ENCODE measurements around the gene DNAH3. TPM values are rescaled to one million over a fixed set of nuclear protein-coding genes. Genes with fewer than 3 reads are reported as not detected.
"Not testable (repeated sequence)": the region's sequence is repeated elsewhere in the genome, so short reads cannot be mapped to it uniquely, and the experiment has no call there.

DNAH3 gene
- total RNA-seq, 2 donors from 2014 or later = 0.02 TPM; not detected in 1

- ATAC-seq (replicated peaks in 1 of 2) = no peak
- Mint-ChIP-seq H3K4me3 (no peak overlapping the region), H3K9me3 (no peaks in the 10 kb centered on the region)
Observed at GRCh38 chr16:20930365-20930690, 220.3 kb downstream of the DNAH3 start.

GRCh38 chr16:20929676-20930364 lies 220.8 kb downstream of the DNAH3 start:
- ATAC-seq (replicated peaks in 1 of 2); DNase-seq; H3K36me3 Mint-ChIP-seq (ENCODE audit: insufficient read depth in 2 of 2); H3K27ac Mint-ChIP-seq; H3K9me3 Mint-ChIP-seq; H3K27me3 Mint-ChIP-seq (ENCODE audit: low read depth); H3K4me3 Mint-ChIP-seq; H3K4me1 Mint-ChIP-seq (ENCODE audit: low read depth): not testable (repeated sequence)

More at GRCh38 chr16:20930365-20930690, 220.3 kb downstream of the DNAH3 start:
- DNase-seq = no peak
- Mint-ChIP-seq H3K4me1 (ENCODE audit: low read depth) (no peaks in the 10 kb centered on the region), H3K27me3 (ENCODE audit: low read depth) (peaks cover 6% of the 10 kb centered on the region), H3K36me3 (ENCODE audit: insufficient read depth in 2 of 2) (no peaks in the 10 kb centered on the region), H3K27ac (no peak overlapping the region)

GRCh38 chr16:20928774-20929411 lies 221.8 kb downstream of the DNAH3 start:
- Mint-ChIP-seq H3K27me3 (ENCODE audit: low read depth) (no peaks in the 10 kb centered on the region), H3K9me3 (no peaks in the 10 kb centered on the region), H3K27ac (no peak overlapping the region), H3K4me3 (no peak overlapping the region), H3K36me3 (ENCODE audit: insufficient read depth in 2 of 2) (peaks cover 0 to 1% of the 10 kb centered on the region in 2 donors), H3K4me1 (ENCODE audit: low read depth) (no peaks in the 10 kb centered on the region)
- no peak for ATAC-seq (replicated peaks in 1 of 2)
- DNase-seq = no peak

GRCh38 chr16:20925751-20926150 lies 224.9 kb downstream of the DNAH3 start:
- no peak for ATAC-seq (replicated peaks in 1 of 2)
- Mint-ChIP-seq H3K4me1 (ENCODE audit: low read depth) (no peaks in the 10 kb centered on the region), H3K9me3 (no peaks in the 10 kb centered on the region), H3K4me3 (no peak overlapping the region), H3K36me3 (ENCODE audit: insufficient read depth in 2 of 2) (peaks cover 1 to 3% of the 10 kb centered on the region in 2 donors), H3K27me3 (ENCODE audit: low read depth) (no peaks in the 10 kb centered on the region), H3K27ac (no peak overlapping the region)
- no peak for DNase-seq

GRCh38 chr16:20923876-20924275 lies 226.8 kb downstream of the DNAH3 start:
- Mint-ChIP-seq H3K4me3 (no peak overlapping the region), H3K4me1 (ENCODE audit: low read depth) (peaks cover 4% of the 10 kb centered on the region), H3K9me3 (no peaks in the 10 kb centered on the region), H3K27me3 (ENCODE audit: low read depth) (no peaks in the 10 kb centered on the region), H3K36me3 (ENCODE audit: insufficient read depth in 2 of 2) (peaks cover 1 to 3% of the 10 kb centered on the region in 2 donors), H3K27ac (peak overlapping the region; percentile 33)
- ATAC-seq (replicated peaks in 1 of 2) (no peak), DNase-seq (no peak)

DNA sequence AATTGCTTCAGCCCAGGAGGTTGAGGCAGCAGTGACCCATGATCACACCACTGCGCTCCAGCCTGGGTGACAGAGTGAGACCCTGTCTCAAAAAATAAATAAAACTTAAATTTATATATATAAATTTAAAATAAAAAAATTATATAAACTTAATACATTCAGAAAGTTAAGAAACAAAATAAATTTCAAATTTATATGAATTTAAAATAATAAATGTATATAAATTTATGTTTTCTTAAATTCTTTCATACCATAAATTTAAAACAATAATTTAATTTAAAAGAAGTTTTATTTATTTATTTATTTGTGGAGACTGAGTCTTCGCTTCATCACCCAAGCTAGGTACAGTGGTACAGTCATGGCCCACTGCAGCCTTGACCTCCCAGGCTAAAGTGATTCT lies 229.8 kb downstream of the DNAH3 start:
- Mint-ChIP-seq H3K4me3 (no peak overlapping the region), H3K9me3 (no peaks in the 10 kb centered on the region), H3K4me1 (ENCODE audit: low read depth) (peaks cover 12% of the 10 kb centered on the region), H3K36me3 (ENCODE audit: insufficient read depth in 2 of 2) (peaks cover 3 to 4% of the 10 kb centered on the region in 2 donors), H3K27me3 (ENCODE audit: low read depth) (no peaks in the 10 kb centered on the region), H3K27ac (no peak overlapping the region)
- DNase-seq = no peak
- ATAC-seq (replicated peaks in 1 of 2) = no peak

DNA sequence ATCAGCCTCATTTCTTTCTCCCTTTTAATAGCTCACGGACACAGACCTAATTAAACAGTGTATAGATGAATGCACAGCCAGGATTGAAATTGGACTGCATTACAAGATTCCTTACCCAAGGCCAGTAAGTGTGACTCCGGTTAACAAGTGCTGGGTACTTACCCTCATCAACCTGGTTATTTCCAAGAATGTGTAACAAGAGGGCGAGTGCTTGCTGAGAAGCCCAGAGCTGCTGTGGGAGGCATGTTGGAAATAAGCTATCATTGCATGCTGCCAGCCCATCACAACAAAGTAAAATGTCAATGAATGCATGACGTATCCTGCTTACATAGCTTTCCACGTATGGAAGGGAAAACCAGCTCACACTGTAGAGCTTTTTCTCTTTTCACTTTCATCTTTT lies 230.6 kb downstream of the DNAH3 start:
- ATAC-seq (replicated peaks in 1 of 2) (peak in 1 of 2 donors; percentile 42), DNase-seq (no peak)
- Mint-ChIP-seq H3K9me3 (no peaks in the 10 kb centered on the region), H3K27ac (no peak overlapping the region), H3K4me1 (ENCODE audit: low read depth) (peaks cover 12% of the 10 kb centered on the region), H3K36me3 (ENCODE audit: insufficient read depth in 2 of 2) (peaks cover 3 to 4% of the 10 kb centered on the region in 2 donors), H3K4me3 (no peak overlapping the region), H3K27me3 (ENCODE audit: low read depth) (no peaks in the 10 kb centered on the region)

DNA sequence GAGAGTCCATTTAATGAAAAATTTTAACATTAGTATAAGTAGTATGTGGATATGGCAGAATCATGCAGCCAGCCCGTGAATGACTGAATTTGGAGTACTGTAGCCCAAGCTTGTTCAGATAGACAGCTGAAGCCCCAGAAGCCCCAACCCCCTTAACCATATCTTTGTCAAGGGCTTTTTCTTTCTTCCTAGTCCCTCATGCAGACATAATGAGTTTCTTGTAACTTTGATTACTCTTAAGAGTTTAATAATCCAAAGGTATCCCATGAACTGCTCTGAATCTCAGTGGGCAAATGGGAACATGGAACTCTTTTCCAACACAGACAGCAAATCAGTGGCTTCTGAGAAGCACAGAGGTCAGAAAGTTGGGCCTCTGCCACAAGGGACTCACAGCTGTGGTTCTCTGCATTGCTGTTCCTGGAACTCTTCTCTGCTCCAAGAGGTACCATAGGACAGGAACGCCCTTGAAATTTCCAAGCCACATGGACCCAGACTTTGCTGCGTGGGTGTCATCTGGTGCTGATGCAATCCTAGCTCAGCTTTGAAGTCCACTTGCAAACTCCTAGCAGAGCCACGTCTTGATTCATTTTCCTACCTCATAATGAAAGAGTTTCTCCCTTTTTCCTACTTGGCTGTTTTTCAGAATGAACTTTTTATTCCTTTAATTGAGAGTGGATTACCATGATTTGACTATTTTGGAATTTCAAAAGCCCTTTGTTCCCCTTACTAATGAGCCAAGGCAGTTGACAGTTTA lies 232.0 kb downstream of the DNAH3 start:
- peaks cover 3% of the 10 kb centered on the region in 2 donors for H3K36me3 Mint-ChIP-seq (ENCODE audit: insufficient read depth in 2 of 2)
- peak in 1 of 2 donors; percentile 35 for ATAC-seq (replicated peaks in 1 of 2)

DNA sequence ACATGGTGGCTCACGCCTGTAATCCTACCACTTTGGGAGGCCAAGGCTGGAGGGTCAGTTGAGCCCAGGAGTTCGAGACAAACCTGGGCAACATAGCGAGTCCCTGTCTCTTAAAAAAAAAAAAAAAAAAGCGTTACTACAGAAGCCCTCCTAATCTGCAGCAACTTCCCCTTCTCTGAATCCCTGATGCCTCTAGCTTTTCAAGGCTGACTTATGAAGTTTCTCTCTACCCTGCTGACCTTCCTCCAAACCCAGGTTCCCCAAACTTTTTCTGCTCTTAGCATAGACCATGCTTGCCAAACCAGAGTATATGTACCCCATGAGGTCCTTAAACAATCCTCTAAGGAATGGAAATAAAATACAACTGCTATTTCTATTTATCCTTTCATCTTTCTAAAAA lies 233.7 kb downstream of the DNAH3 start:
- H3K9me3 Mint-ChIP-seq = no peaks in the 10 kb centered on the region
- no peak overlapping the region for H3K4me3 Mint-ChIP-seq
- DNase-seq (no peak), ATAC-seq (replicated peaks in 1 of 2) (no peak)
- peaks cover 14% of the 10 kb centered on the region for H3K4me1 Mint-ChIP-seq (ENCODE audit: low read depth)
- no peak overlapping the region for H3K27ac Mint-ChIP-seq
- H3K27me3 Mint-ChIP-seq (ENCODE audit: low read depth) = no peaks in the 10 kb centered on the region
- H3K36me3 Mint-ChIP-seq (ENCODE audit: insufficient read depth in 2 of 2) = peaks cover 0 to 3% of the 10 kb centered on the region in 2 donors

More for the DNA sequence above, 232.0 kb downstream of the DNAH3 start:
- no peak for DNase-seq
- Mint-ChIP-seq H3K9me3 (no peaks in the 10 kb centered on the region), H3K4me3 (peak overlapping the region in 1 of 2 donors; percentile 4), H3K27ac (peak overlapping the region; percentile 92), H3K4me1 (ENCODE audit: low read depth) (peaks cover 12% of the 10 kb centered on the region), H3K27me3 (ENCODE audit: low read depth) (no peaks in the 10 kb centered on the region)

GRCh38 chr16:20916289-20916688 lies 234.4 kb downstream of the DNAH3 start:
- Mint-ChIP-seq H3K36me3 (ENCODE audit: insufficient read depth in 2 of 2) (peaks cover 0 to 3% of the 10 kb centered on the region in 2 donors), H3K9me3 (no peaks in the 10 kb centered on the region), H3K4me1 (ENCODE audit: low read depth) (peaks cover 20% of the 10 kb centered on the region), H3K27ac (no peak overlapping the region), H3K4me3 (no peak overlapping the region), H3K27me3 (ENCODE audit: low read depth) (no peaks in the 10 kb centered on the region)
- DNase-seq (no peak), ATAC-seq (replicated peaks in 1 of 2) (no peak)

DNA sequence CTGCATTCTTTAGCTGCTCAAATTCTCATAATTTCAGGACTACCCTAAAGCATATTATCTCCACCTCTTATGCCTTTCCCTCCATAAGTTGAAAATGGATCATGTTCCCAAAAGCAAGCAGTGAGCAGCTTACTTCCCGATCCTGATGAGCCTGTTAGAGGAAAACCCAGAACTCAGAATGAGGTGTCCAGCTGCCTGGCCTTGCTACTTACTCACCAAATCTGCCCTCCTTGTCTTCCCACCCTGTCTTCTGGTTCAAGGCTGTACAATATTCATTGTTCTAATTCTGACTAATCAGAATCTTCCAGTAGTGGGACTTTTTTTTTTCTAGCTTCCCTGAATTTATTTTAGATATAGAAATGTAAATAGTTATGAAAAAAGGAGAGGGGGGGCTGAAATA lies 239.3 kb downstream of the DNAH3 start:
- ATAC-seq (replicated peaks in 1 of 2) (peak; percentile 49 to 58), DNase-seq (no peak)
- Mint-ChIP-seq H3K9me3 (no peaks in the 10 kb centered on the region), H3K36me3 (ENCODE audit: insufficient read depth in 2 of 2) (peaks cover 1 to 3% of the 10 kb centered on the region in 2 donors), H3K27me3 (ENCODE audit: low read depth) (no peaks in the 10 kb centered on the region), H3K4me3 (peak overlapping the region; percentile 53 to 60), H3K4me1 (ENCODE audit: low read depth) (peaks cover 40% of the 10 kb centered on the region), H3K27ac (peak overlapping the region; percentile 52)

- peak overlapping the region; percentile 52 for H3K27ac Mint-ChIP-seq
Observed at GRCh38 chr16:20910781-20911321, 239.8 kb downstream of the DNAH3 start.

More at GRCh38 chr16:20910781-20911321, 239.8 kb downstream of the DNAH3 start:
- no peak for DNase-seq
- H3K9me3 Mint-ChIP-seq = no peaks in the 10 kb centered on the region
- peak; percentile 79 to 87 for ATAC-seq (replicated peaks in 1 of 2)
- H3K4me3 Mint-ChIP-seq = peak overlapping the region; percentile 53 to 60
- peaks cover 44% of the 10 kb centered on the region for H3K4me1 Mint-ChIP-seq (ENCODE audit: low read depth)
- H3K36me3 Mint-ChIP-seq (ENCODE audit: insufficient read depth in 2 of 2) = peaks cover 0 to 3% of the 10 kb centered on the region in 2 donors
- H3K27me3 Mint-ChIP-seq (ENCODE audit: low read depth) = no peaks in the 10 kb centered on the region
